AG10803 (cell line): Measurements from ENCODE around the gene KCNMA1.
A peak's percentile ranks its signal among the peaks of the same experiment; 100 is the strongest.

Source experiments
- DNase-seq: peaks from one replicate; pipeline ENCODE4 v3.0.0; 2010; ENCODE audit warnings: low read depth
- H3K4me3 ChIP-seq: 2 replicates; pipeline ENCODE4 v1.5.1; 2011; ENCODE audit warnings: mild to moderate bottlenecking, low read length, control low read depth
- TF ChIP-seq, protein P1 (sequence below): conservative IDR thresholded peaks from 2 replicates; pipeline ENCODE4 v1.5.1; 2011; ENCODE audit warnings: mild to moderate bottlenecking, low read length, control low read depth, inconsistent platforms

Gene KCNMA1

DNA sequence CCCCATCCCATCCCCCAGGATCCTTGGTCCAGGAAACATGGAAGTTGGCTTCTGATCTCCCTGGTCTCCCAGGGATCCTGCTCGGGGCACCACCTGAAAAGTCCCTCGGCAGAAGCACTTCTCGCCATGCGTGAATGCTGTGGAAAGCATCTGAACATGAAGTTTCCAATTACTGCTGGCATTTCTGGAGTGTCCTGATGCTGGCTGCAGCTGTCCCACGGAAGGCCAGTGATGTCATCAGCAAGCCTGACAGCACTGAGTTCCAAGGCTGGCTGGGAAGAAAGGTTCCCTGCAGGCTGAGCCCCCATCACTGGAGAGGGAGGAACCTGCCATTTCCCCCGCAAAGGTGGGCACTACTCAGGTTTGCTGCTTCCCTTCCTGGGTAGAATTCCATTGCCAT, 71.4 kb downstream of the KCNMA1 start:
- peak; percentile 23 for DNase-seq
- TF ChIP-seq, protein P1, sequence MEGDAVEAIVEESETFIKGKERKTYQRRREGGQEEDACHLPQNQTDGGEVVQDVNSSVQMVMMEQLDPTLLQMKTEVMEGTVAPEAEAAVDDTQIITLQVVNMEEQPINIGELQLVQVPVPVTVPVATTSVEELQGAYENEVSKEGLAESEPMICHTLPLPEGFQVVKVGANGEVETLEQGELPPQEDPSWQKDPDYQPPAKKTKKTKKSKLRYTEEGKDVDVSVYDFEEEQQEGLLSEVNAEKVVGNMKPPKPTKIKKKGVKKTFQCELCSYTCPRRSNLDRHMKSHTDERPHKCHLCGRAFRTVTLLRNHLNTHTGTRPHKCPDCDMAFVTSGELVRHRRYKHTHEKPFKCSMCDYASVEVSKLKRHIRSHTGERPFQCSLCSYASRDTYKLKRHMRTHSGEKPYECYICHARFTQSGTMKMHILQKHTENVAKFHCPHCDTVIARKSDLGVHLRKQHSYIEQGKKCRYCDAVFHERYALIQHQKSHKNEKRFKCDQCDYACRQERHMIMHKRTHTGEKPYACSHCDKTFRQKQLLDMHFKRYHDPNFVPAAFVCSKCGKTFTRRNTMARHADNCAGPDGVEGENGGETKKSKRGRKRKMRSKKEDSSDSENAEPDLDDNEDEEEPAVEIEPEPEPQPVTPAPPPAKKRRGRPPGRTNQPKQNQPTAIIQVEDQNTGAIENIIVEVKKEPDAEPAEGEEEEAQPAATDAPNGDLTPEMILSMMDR: no peak

DNA sequence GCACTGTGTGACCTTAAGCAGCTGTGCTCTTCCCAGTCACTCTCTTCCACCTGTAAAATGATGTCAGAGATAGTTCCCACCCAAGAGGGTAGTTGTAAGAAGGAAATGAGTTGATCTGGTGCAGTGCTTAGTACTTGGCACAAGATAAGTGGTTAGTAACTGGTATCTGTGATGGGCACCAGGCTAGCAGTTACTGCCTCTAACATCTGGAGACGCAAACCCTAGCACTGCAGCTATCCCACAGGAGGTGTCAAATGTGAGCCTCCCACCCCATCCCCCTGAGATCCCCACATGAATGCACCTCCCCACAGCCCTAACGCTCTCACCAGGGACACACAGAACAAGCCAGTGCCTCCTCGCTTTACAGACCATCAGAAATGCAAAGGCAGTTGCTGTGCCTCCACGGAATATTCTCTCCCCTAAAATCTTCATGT, 72.0 kb downstream of the KCNMA1 start:
- TF ChIP-seq, protein P1: no peak
- no peak for DNase-seq
- H3K4me3 ChIP-seq: no peak overlapping the region

More for the DNA sequence above, 71.4 kb downstream of the KCNMA1 start:
- no peak overlapping the region for H3K4me3 ChIP-seq

DNA sequence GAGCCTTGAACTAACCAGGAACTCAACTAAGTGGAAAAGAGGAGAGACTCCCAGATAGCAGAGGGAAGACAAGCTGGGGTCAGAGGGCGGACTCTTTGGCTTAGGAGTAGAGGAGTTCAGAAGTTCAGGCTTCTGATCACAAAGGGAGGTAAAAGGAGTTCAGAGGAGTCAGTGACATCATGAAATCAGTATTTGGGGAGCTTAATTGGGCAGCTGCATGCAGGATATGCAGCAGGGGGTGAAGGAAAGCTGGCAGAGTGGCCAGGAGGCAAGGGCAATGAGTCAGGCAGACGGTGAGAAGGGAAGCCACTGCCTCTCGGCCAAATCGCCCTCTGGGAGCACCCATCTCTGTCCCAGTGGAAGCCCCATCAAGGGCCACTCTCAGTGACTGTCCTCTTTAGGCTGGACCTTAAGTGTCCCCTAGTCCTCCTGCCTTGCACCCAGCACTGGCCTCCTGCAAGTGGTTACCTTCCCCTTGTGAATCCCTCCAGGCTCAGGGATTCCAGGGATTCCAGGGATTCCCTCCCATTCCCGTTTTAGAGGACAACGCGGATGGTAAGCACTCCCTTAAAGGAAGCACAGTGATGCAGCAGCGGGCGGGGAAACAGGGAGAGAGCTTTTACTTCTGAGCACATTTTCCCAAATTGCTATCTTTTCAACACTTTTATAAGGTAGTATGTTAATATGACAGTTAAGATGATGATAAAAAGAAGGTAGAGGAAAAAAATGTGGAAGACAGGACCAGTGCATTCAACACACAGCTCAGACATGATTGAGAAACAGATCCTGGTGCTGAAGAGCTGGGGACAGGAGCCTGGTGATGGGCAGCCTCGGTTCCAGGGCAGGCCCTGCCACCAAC, 72.6 kb downstream of the KCNMA1 start:
- TF ChIP-seq, protein P1: no peak
- no peak overlapping the region for H3K4me3 ChIP-seq
- peak; percentile 75 for DNase-seq

DNA sequence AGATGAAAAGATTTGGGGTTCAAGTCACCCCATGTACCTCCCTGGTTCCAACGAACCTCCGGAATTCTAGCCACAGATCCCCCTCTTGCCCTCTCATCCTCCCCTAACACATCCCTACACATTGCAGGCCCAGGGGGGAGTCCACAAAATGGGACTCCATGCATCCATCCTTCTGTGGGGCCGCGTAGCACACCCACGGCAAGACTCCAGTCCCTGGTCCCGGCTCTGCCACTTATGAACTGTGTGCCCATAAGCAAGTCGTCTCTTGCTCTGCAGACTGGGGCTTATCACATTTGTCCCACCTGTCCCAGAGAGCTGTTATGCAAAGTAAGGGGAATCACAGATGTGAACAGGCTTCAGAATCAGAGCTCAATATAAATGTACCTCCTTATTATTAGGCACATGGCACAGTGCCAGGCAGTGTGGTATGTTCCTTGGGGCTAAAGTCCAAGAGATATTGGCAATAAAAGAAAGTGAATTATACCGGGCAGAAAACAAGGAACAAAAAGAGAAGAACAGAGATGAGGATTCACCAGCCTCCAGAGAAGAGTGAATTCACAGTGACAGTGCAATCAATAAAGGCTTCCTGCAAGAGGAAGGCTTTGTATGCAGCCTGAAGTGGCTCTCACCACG, 73.9 kb downstream of the KCNMA1 start:
- no peak for DNase-seq
- TF ChIP-seq, protein P1: no peak
- no peak overlapping the region for H3K4me3 ChIP-seq

DNA sequence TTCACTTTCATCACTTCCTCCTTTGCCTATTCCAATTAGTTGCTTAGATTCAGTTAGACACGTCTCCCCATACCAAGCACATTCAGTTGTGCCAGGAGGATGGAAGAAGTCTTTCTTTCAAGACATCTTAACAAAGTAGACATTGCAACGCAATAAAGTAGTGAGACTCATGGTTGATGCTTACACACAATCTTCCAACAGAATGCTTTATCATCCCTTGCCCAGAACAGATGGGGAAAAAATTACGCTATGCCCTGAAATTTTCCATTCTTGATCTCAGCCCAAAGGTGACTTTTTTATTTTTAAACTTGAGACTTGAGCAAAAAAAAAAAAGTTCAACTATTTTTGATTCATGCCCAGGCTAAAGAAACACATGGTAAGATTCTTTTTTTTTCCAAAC, 74.9 kb downstream of the KCNMA1 start:
- DNase-seq: no peak
- TF ChIP-seq, protein P1: no peak
- no peak overlapping the region for H3K4me3 ChIP-seq

DNA sequence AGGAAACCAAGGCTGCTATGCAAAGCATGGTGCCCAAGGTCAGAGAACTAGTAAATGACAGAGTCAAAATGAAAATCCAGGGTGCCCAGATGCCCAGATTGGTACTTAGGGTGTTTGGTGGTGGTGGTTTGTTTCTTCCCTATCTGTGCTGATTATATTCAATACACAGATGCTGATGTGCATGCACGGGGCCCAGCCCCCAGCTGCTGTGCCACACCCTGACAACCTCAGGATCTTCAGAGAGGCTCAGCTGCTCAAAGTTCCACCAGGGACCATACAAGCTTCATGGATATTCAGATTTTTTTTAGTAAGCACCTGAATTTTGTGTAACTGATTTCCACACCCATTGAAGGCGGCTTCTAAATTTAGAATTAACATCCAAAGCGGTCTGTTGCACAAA, 75.6 kb downstream of the KCNMA1 start:
- no peak for DNase-seq
- no peak overlapping the region for H3K4me3 ChIP-seq
- TF ChIP-seq, protein P1: no peak

DNA sequence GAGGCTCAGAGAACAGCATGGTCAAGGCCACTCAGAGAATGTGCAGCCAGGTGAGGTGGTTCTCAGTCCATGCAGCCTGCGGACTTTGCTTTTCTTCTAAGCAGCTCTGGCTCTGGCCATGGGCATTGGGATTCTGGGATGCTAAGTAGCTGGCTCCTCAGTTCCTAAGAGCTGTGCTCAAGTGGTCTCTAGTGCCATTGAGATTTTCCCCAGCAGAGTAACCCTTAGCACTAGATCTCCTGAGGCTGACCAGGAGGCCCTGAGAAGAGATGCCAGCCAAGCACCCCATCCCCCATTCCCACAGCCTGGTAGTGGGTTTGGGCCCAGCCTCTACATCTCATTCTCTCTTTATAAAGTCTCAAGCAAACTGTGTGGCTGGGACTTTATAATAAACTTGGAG, 77.1 kb downstream of the KCNMA1 start:
- TF ChIP-seq, protein P1: no peak
- no peak for DNase-seq
- no peak overlapping the region for H3K4me3 ChIP-seq
